ENCODE results near the gene FMNL2.

- TF ChIP-seq CTCF (IDR thresholded peaks at IDR 0.05) (no peak), POLR2A (IDR thresholded peaks at IDR 0.05) (no peak)
Observed at GRCh38 chr2:152499331-152499816, 164.4 kb downstream of the FMNL2 start.

Measured in thyroid gland (tissue), 4 donors.